Spleen (tissue), 7 donors: ENCODE measurements around the gene PLK5.

Experiments
- POLR2A ChIP-seq, 3 donors: fragments of 450-650 bp; IDR thresholded peaks; one replicate each; pipeline ENCODE4 v1.5.1; 2017; ENCODE audit warnings: antibody characterized with exemption in 3 of 3, mild to moderate bottlenecking in 1 of 3
- POLR2AphosphoS5 ChIP-seq, 3 donors: sonication (generic); formaldehyde crosslinking; IDR thresholded peaks; one replicate each; pipeline ENCODE4 v1.5.1; 2017; ENCODE audit warnings: antibody characterized with exemption in 3 of 3
- TF ChIP-seq, protein P1 (sequence below), 11 experiments: fragments of 200-600 bp in 7 of 11; fragments of 450-650 bp in 4 of 11; sonication (generic) in 4 of 11; IDR thresholded peaks in 8 of 11; conservative IDR thresholded peaks in 3 of 11; 1 replicate in 7 of 11; 2 replicates in 4 of 11; pipeline versions ENCODE4 v1.4.0 to v1.8.0; 2016 to 2021; ENCODE audit warnings: antibody characterized with exemption in 11 of 11, inconsistent platforms in 4 of 11, mild to moderate bottlenecking in 1 of 11
- donor health status: DM: no; HTN: no; CAD: no; lungs with moderate emphysema.
- donor health status: DM: no; HTN: no; CAD: no.
- donor health status: DM: no; HTN: no; CAD: no.

DNA sequence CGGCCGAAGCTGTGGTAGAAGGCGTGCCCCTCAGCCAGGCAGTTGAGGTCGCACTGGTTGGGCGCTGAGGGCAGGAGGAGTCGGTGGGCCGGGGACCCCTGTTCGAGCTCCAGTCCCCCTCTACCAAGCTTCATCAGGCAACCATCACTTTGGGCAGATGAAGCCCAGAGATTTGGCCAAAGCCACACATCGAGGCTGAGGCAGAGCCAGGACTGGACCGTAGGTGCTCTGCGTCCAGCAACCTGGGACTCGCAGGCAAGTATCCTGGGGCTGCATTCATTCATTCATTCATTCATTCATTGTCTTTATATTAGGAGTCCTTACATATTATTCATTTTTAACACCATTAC, 15.4 kb upstream of the PLK5 start:
- TF ChIP-seq POLR2AphosphoS5 (IDR thresholded peaks at IDR 0.05) (no peak), POLR2A (IDR thresholded peaks at IDR 0.05) (no peak)
- TF ChIP-seq, protein P1, sequence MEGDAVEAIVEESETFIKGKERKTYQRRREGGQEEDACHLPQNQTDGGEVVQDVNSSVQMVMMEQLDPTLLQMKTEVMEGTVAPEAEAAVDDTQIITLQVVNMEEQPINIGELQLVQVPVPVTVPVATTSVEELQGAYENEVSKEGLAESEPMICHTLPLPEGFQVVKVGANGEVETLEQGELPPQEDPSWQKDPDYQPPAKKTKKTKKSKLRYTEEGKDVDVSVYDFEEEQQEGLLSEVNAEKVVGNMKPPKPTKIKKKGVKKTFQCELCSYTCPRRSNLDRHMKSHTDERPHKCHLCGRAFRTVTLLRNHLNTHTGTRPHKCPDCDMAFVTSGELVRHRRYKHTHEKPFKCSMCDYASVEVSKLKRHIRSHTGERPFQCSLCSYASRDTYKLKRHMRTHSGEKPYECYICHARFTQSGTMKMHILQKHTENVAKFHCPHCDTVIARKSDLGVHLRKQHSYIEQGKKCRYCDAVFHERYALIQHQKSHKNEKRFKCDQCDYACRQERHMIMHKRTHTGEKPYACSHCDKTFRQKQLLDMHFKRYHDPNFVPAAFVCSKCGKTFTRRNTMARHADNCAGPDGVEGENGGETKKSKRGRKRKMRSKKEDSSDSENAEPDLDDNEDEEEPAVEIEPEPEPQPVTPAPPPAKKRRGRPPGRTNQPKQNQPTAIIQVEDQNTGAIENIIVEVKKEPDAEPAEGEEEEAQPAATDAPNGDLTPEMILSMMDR (IDR thresholded peaks at IDR 0.05 in 8 of 11, conservative IDR thresholded peaks at IDR 0.05 in 3 of 11): no peak
